Activated CD4-positive, alpha-beta T cell treated with anti-CD3 and anti-CD28 coated beads for 36 hours (primary cell): ENCODE data around the gene CLEC4D. TPM values are rescaled to one million over a fixed set of nuclear protein-coding genes. Genes with fewer than 3 reads are reported as not detected.
A peak's percentile ranks its signal among the peaks of the same experiment; 100 is the strongest.
"Not testable (repeated sequence)": the region's sequence is repeated elsewhere in the genome, so short reads cannot be mapped to it uniquely, and the experiment has no call there.

Experiments
- ATAC-seq: fragments of 200-7000 bp; cut with Tn5 transposase; one replicate; pipeline ENCODE4 v1.10.0; 2021; ENCODE audit warnings: mild to moderate bottlenecking, moderate library complexity
- CTCF ChIA-PET: fragments of 350-600 bp; sonication (Branson Sonifier 250); formaldehyde crosslinking; loops from one replicate; lab custom pipeline; 2021; ENCODE audit warnings: antibody characterized with exemption; lab: Charles Lee
- POLR2A ChIA-PET: fragments of 350-600 bp; sonication (Branson Sonifier 250); formaldehyde crosslinking; loops from one replicate; lab custom pipeline; 2021; ENCODE audit warnings: antibody characterized with exemption, inconsistent platforms; lab: Charles Lee
- DNase-seq: peaks from one replicate; pipeline ENCODE4 v3.0.0-alpha.2; 2020
- H3K27ac Mint-ChIP-seq: one replicate; pipeline ENCODE4 v1.8.0; 2021; ENCODE audit warnings: mixed read lengths
- H3K27me3 Mint-ChIP-seq: one replicate; pipeline ENCODE4 v1.8.0; 2021; ENCODE audit warnings: mixed read lengths
- H3K36me3 Mint-ChIP-seq: one replicate; pipeline ENCODE4 v1.8.0; 2021; ENCODE audit warnings: low read depth, mixed read lengths
- H3K4me1 Mint-ChIP-seq: one replicate; pipeline ENCODE4 v1.8.0; 2021; ENCODE audit warnings: mixed read lengths
- H3K4me3 Mint-ChIP-seq: one replicate; pipeline ENCODE4 v1.8.0; 2021; ENCODE audit warnings: mild to moderate bottlenecking, moderate library complexity, mixed read lengths
- H3K9me3 Mint-ChIP-seq: one replicate; pipeline ENCODE4 v1.8.0; 2021; ENCODE audit warnings: low read depth, mixed read lengths
- intact Hi-C, 2 experiments: fragments of 100-400 bp; cut with DNase I in 1 of 2; cut with micrococcal nuclease in 1 of 2; formaldehyde crosslinking; loops; one replicate each; pipeline versions ENCODE4 v1.14.2 to v1.15.1; 2022 to 2024; cut with DNase I, micrococcal nuclease
- total RNA-seq, 2 experiments: library from RNA; stranded (reverse); gene quantifications; one replicate each; pipeline ENCODE4 v1.2.3, GENCODE V29; 2021

Gene CLEC4D
- not detected for total RNA-seq

- Mint-ChIP-seq H3K9me3 (no peaks in the 10 kb centered on the region), H3K36me3 (no peaks in the 10 kb centered on the region), H3K27me3 (peaks cover 18% of the 10 kb centered on the region), H3K27ac (no peak within 1 kb of the TSS), H3K4me1 (no peaks in the 10 kb centered on the region), H3K4me3 (no peak within 1 kb of the TSS)
- ATAC-seq: no peak
- POLR2A ChIA-PET: no interaction called here
- intact Hi-C loops: no loop called here
- DNase-seq: no peak
- CTCF ChIA-PET: interaction anchor here (1.6 kb wide), 1 partner anchor 13 kb away, joined by 3 read pairs; no protein-coding TSS in a partner anchor
Measured at GRCh38 chr12:8513256-8513655, at the start of gene CLEC4D. Gene CLEC4D (plus strand): TSS chr12:8513503. CDS start chr12:8513733, 230 bp downstream.

DNA sequence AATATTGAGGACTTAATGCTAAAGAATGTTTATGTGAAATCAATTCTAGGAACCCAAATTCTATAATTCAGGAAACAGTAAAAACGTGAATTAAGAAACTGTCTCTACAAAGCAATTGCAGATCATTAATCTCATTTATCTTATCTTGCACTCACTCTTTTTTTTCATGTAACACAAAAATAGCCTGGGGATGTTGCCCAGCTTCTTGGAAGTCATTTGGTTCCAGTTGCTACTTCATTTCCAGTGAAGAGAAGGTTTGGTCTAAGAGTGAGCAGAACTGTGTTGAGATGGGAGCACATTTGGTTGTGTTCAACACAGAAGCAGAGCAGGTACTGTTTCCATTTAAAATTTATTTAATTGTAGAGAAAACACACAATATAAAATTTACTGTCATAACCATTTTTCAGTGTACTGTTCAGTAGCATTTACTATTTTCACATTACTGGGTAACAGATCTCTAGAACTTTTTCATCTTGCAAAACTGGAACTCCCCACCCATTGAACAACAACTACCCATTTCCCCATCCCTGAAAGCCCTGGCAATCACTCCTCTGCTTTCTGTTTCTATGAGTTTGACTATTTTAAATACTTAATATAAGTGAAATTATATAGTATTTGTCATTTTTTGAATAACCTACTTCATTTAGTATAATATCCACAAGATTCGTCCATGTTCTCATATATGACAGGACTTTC lies 47.9 kb upstream of the CLEC4D start:
- POLR2A ChIA-PET: no interaction called here

GRCh38 chr12:8466241-8466640 lies 47.1 kb upstream of the CLEC4D start:
- ATAC-seq (no peak), DNase-seq (no peak)
- H3K4me1 Mint-ChIP-seq: no peaks in the 10 kb centered on the region
- H3K9me3 Mint-ChIP-seq: peaks cover 5% of the 10 kb centered on the region
- no peak overlapping the region for H3K4me3 Mint-ChIP-seq
- ChIA-PET POLR2A (no interaction called here), CTCF (no interaction called here)
- no peak overlapping the region for H3K27ac Mint-ChIP-seq
- intact Hi-C loops: no loop called here
- H3K36me3 Mint-ChIP-seq: no peaks in the 10 kb centered on the region
- H3K27me3 Mint-ChIP-seq: peaks cover 9% of the 10 kb centered on the region

More for the DNA sequence above, 47.9 kb upstream of the CLEC4D start:
- no peaks in the 10 kb centered on the region for H3K36me3 Mint-ChIP-seq
- no peak overlapping the region for H3K4me3 Mint-ChIP-seq
- no peak for ATAC-seq
- H3K27ac Mint-ChIP-seq: no peak overlapping the region
- H3K27me3 Mint-ChIP-seq: peaks cover 7% of the 10 kb centered on the region
- no peak for DNase-seq
- CTCF ChIA-PET: no interaction called here
- no peaks in the 10 kb centered on the region for H3K4me1 Mint-ChIP-seq
- intact Hi-C loops: no loop called here
- peaks cover 5% of the 10 kb centered on the region for H3K9me3 Mint-ChIP-seq

GRCh38 chr12:8471090-8471489 lies 42.2 kb upstream of the CLEC4D start:
- ChIA-PET CTCF (no interaction called here), POLR2A (no interaction called here)
- Mint-ChIP-seq H3K27me3 (peaks cover 14% of the 10 kb centered on the region), H3K4me3 (no peak overlapping the region), H3K9me3 (peaks cover 5% of the 10 kb centered on the region), H3K36me3 (no peaks in the 10 kb centered on the region), H3K4me1 (no peaks in the 10 kb centered on the region), H3K27ac (no peak overlapping the region)
- DNase-seq (no peak), ATAC-seq (no peak)
- intact Hi-C loops: no loop called here

- Mint-ChIP-seq H3K9me3 (no peaks in the 10 kb centered on the region), H3K4me1 (no peaks in the 10 kb centered on the region), H3K36me3 (no peaks in the 10 kb centered on the region), H3K27me3 (peaks cover 7% of the 10 kb centered on the region), H3K4me3 (no peak overlapping the region), H3K27ac (no peak overlapping the region)
- intact Hi-C loops: no loop called here
- ChIA-PET POLR2A (no interaction called here), CTCF (no interaction called here)
- ATAC-seq (no peak), DNase-seq (no peak)
Measured at GRCh38 chr12:8475508-8476203, 37.6 kb upstream of the CLEC4D start.

- Mint-ChIP-seq H3K4me1 (peaks cover 8% of the 10 kb centered on the region), H3K27me3 (peaks cover 7% of the 10 kb centered on the region), H3K36me3 (no peaks in the 10 kb centered on the region), H3K9me3 (no peaks in the 10 kb centered on the region), H3K4me3 (no peak overlapping the region), H3K27ac (no peak overlapping the region)
- intact Hi-C loops: no loop called here
- POLR2A ChIA-PET: no interaction called here
- ATAC-seq: no peak
- CTCF ChIA-PET: interaction anchor here (0.7 kb wide), 1 partner anchor 97 kb away, joined by 3 read pairs; no protein-coding TSS in a partner anchor
- no peak for DNase-seq
Measured at GRCh38 chr12:8482571-8483061, 30.7 kb upstream of the CLEC4D start.

GRCh38 chr12:8483079-8483478 lies 30.2 kb upstream of the CLEC4D start:
- intact Hi-C loops: no loop called here
- peak; percentile 26 for DNase-seq
- CTCF ChIA-PET: interaction anchor here (0.7 kb wide), 1 partner anchor 98 kb away, joined by 3 read pairs; no protein-coding TSS in a partner anchor
- Mint-ChIP-seq H3K36me3 (no peaks in the 10 kb centered on the region), H3K27ac (no peak overlapping the region), H3K4me3 (no peak overlapping the region), H3K9me3 (no peaks in the 10 kb centered on the region), H3K27me3 (peaks cover 7% of the 10 kb centered on the region), H3K4me1 (peaks cover 8% of the 10 kb centered on the region)
- ATAC-seq: peak; percentile 85
- POLR2A ChIA-PET: no interaction called here

GRCh38 chr12:8491646-8492530 lies 21.4 kb upstream of the CLEC4D start:
- no peaks in the 10 kb centered on the region for H3K36me3 Mint-ChIP-seq
- no peaks in the 10 kb centered on the region for H3K9me3 Mint-ChIP-seq
- H3K27me3 Mint-ChIP-seq: peaks cover 9% of the 10 kb centered on the region
- no peak overlapping the region for H3K27ac Mint-ChIP-seq
- DNase-seq (no peak), ATAC-seq (no peak)
- ChIA-PET CTCF (interaction anchor here (0.7 to 2.0 kb wide), 3 partner anchors 31 to 153 kb away, joined by 3 to 6 read pairs (median 3); no protein-coding TSS in a partner anchor), POLR2A (interaction anchor here (0.5 to 0.7 kb wide), 2 partner anchors 572 to 1644 kb away, joined by 3 read pairs; no protein-coding TSS in a partner anchor)
- no peak overlapping the region for H3K4me3 Mint-ChIP-seq
- intact Hi-C loops: loop anchor here in 1 of 2 experiments (2.0 to 5.0 kb wide), 2 partner anchors 545 to 753 kb away; no protein-coding TSS in a partner anchor
- H3K4me1 Mint-ChIP-seq: peaks cover 24% of the 10 kb centered on the region

- intact Hi-C loops: loop anchor here (1.0 to 5.0 kb wide), 4 partner anchors 152 to 752 kb away; no protein-coding TSS in a partner anchor
- ATAC-seq: peak; percentile 93
- Mint-ChIP-seq H3K4me1 (peaks cover 24% of the 10 kb centered on the region), H3K36me3 (no peaks in the 10 kb centered on the region), H3K27me3 (peaks cover 13% of the 10 kb centered on the region), H3K4me3 (no peak overlapping the region), H3K9me3 (no peaks in the 10 kb centered on the region), H3K27ac (peak overlapping the region; percentile 51)
- CTCF ChIA-PET: interaction anchor here (2.0 kb wide), 1 partner anchor 51 kb away, joined by 6 read pairs; no protein-coding TSS in a partner anchor
- POLR2A ChIA-PET: interaction anchor here (0.7 kb wide), 1 partner anchor 15 kb away, joined by 4 read pairs; no protein-coding TSS in a partner anchor
- DNase-seq: peak; percentile 71
Measured at GRCh38 chr12:8493084-8493483, 20.2 kb upstream of the CLEC4D start.

- H3K36me3 Mint-ChIP-seq, POLR2A ChIA-PET, ATAC-seq, H3K27ac Mint-ChIP-seq, intact Hi-C loops, DNase-seq, H3K9me3 Mint-ChIP-seq, H3K4me3 Mint-ChIP-seq: not testable (repeated sequence)
- CTCF ChIA-PET: interaction anchor here (1.5 kb wide), 1 partner anchor 49 kb away, joined by 4 read pairs; no protein-coding TSS in a partner anchor
- peaks cover 24% of the 10 kb centered on the region for H3K4me1 Mint-ChIP-seq
- H3K27me3 Mint-ChIP-seq: peaks cover 20% of the 10 kb centered on the region
Measured at GRCh38 chr12:8495671-8496070, 17.6 kb upstream of the CLEC4D start.
